H1 (cell line): ENCODE measurements around the gene ACYP2. TPM values are rescaled to one million over a fixed set of nuclear protein-coding genes. Genes with fewer than 3 reads are reported as not detected.
A peak's percentile ranks its signal among the peaks of the same experiment; 100 is the strongest.

Source experiments
- CTCF ChIA-PET: fragments of 300-600 bp; sonication (Branson Sonifier 250); formaldehyde crosslinking; loops from one replicate; lab custom pipeline; 2021; ENCODE audit not compliant: partially characterized antibody; lab: Charles Lee
- POLR2A ChIA-PET: fragments of 300-600 bp; sonication (Branson Sonifier 250); formaldehyde crosslinking; loops from one replicate; lab custom pipeline; 2021; ENCODE audit warnings: inconsistent platforms; ENCODE audit not compliant: partially characterized antibody; lab: Charles Lee
- DNase-seq, 2 experiments: peaks; one replicate each; pipeline versions ENCODE4 v3.0.0 to v3.0.0-alpha.2; 2010 to 2022; ENCODE audit warnings: low spot score in 2 of 2, low read depth in 1 of 2, mixed read lengths in 1 of 2
- FAIRE-seq: peaks from 2 replicates; lab custom pipeline; 2011; peaks lifted over from hg19 to GRCh38; lab: Jason Lieb, UNC
- H2AFZ ChIP-seq: 2 replicates; pipeline ENCODE4 v1.8.1; 2012; ENCODE audit warnings: low read length, inconsistent platforms
- H2AK5ac ChIP-seq: 2 replicates; pipeline ENCODE4 v1.6.1; 2013; ENCODE audit warnings: low read depth, low read length
- H2BK120ac ChIP-seq: replicated peaks from 2 replicates; pipeline ENCODE3; 2013; ENCODE audit warnings: low read depth, low read length, inconsistent platforms
- H2BK12ac ChIP-seq: 2 replicates; pipeline ENCODE4 v1.6.1; 2013; ENCODE audit warnings: low read depth, low read length
- H2BK15ac ChIP-seq: 2 replicates; pipeline ENCODE4 v1.6.1; 2013; ENCODE audit warnings: low read length
- H2BK20ac ChIP-seq: 2 replicates; pipeline ENCODE4 v1.6.1; 2013; ENCODE audit warnings: low read length
- H2BK5ac ChIP-seq: 2 replicates; pipeline ENCODE4 v1.6.1; 2013; ENCODE audit warnings: low read depth, low read length
- H3K14ac ChIP-seq: 2 replicates; pipeline ENCODE4 v1.6.1; 2013; ENCODE audit warnings: inconsistent platforms; ENCODE audit not compliant: insufficient read length
- H3K18ac ChIP-seq: 2 replicates; pipeline ENCODE4 v1.6.1; 2013; ENCODE audit warnings: low read length; ENCODE audit errors: extremely low read depth
- H3K23ac ChIP-seq: 2 replicates; pipeline ENCODE4 v1.6.1; 2013; ENCODE audit warnings: inconsistent platforms; ENCODE audit not compliant: insufficient read length
- H3K23me2 ChIP-seq: 2 replicates; pipeline ENCODE4 v1.6.1; 2013; ENCODE audit warnings: low read depth, low read length
- H3K27ac ChIP-seq: 2 replicates; pipeline ENCODE4 v1.6.1; 2011; ENCODE audit warnings: low read depth, low read length, inconsistent platforms
- H3K27me3 ChIP-seq, 4 experiments: replicated peaks in 1 of 4; 1 replicate in 1 of 4; 2 replicates in 3 of 4; pipeline versions ENCODE4 v1.6.1 to v1.8.1; 2011 to 2013; ENCODE audit warnings: low read length in 3 of 4, mild to moderate bottlenecking in 3 of 4, inconsistent platforms in 2 of 4, mixed read lengths in 2 of 4, moderate library complexity in 1 of 4; ENCODE audit not compliant: control insufficient read depth in 3 of 4, insufficient read depth in 3 of 4; ENCODE audit errors: extremely low read depth in 1 of 4
- H3K36me3 ChIP-seq, 4 experiments: 2 replicates each; pipeline versions ENCODE4 v1.6.1 to v1.8.1; 2011 to 2013; ENCODE audit warnings: mild to moderate bottlenecking in 4 of 4, low read length in 3 of 4, moderate library complexity in 2 of 4, control low read depth in 1 of 4, inconsistent platforms in 1 of 4; ENCODE audit not compliant: insufficient read depth in 4 of 4, control insufficient read depth in 2 of 4
- H3K4ac ChIP-seq: replicated peaks from 2 replicates; pipeline ENCODE3; 2013; ENCODE audit warnings: low read length, low read depth, mixed read lengths, inconsistent platforms; ENCODE audit not compliant: insufficient read length
- H3K4me1 ChIP-seq, 4 experiments: replicated peaks in 1 of 4; 1 replicate in 1 of 4; 2 replicates in 3 of 4; pipeline versions ENCODE4 v1.6.1 to v1.8.1; 2011 to 2013; ENCODE audit warnings: low read length in 3 of 4, inconsistent platforms in 2 of 4, mixed read lengths in 1 of 4; ENCODE audit not compliant: insufficient read depth in 4 of 4, control insufficient read depth in 3 of 4
- H3K4me2 ChIP-seq, 2 experiments: 2 replicates each; pipeline versions ENCODE4 v1.6.1 to v1.8.1; 2011 to 2013; ENCODE audit warnings: low read depth in 2 of 2, low read length in 2 of 2, control low read depth in 1 of 2, inconsistent platforms in 1 of 2, mild to moderate bottlenecking in 1 of 2; ENCODE audit not compliant: insufficient read depth in 1 of 2
- H3K4me3 ChIP-seq, 4 experiments: fragments of 200-600, 300-600 bp in 1 of 4; sonication (generic), shearing (Covaris generic), sonication (Bioruptor Twin) in 1 of 4; 2 replicates each; pipeline versions ENCODE4 v1.5.1 to v1.8.1; 2011 to 2016; ENCODE audit warnings: low read length in 4 of 4, low read depth in 3 of 4, control low read depth in 2 of 4, inconsistent platforms in 2 of 4, mild to moderate bottlenecking in 2 of 4, mixed read lengths in 1 of 4, moderate library complexity in 1 of 4; ENCODE audit not compliant: insufficient read depth in 2 of 4; ENCODE audit errors: extremely low read depth in 1 of 4
- H3K56ac ChIP-seq: replicated peaks from 2 replicates; pipeline ENCODE3; 2013; ENCODE audit warnings: low read depth, mild to moderate bottlenecking, mixed read lengths, low read length, inconsistent platforms; ENCODE audit not compliant: insufficient read length
- H3K79me1 ChIP-seq: 2 replicates; pipeline ENCODE4 v1.6.1; 2013; ENCODE audit warnings: low read depth, low read length, control low read depth
- H3K79me2 ChIP-seq, 2 experiments: 2 replicates each; pipeline versions ENCODE4 v1.6.1 to v1.8.1; 2012 to 2013; ENCODE audit warnings: low read length in 2 of 2, mild to moderate bottlenecking in 2 of 2, inconsistent platforms in 1 of 2; ENCODE audit not compliant: insufficient read depth in 2 of 2, control insufficient read depth in 1 of 2
- H3K9ac ChIP-seq, 4 experiments: replicated peaks in 1 of 4; 1 replicate in 1 of 4; 2 replicates in 3 of 4; pipeline versions ENCODE4 v1.6.1 to v1.8.1; 2011 to 2013; ENCODE audit warnings: low read depth in 3 of 4, low read length in 3 of 4, control low read depth in 2 of 4, mild to moderate bottlenecking in 2 of 4, moderate library complexity in 2 of 4, inconsistent platforms in 1 of 4; ENCODE audit errors: extremely low read depth in 1 of 4
- H3K9me3 ChIP-seq, 2 experiments: 2 replicates each; pipeline versions ENCODE4 v1.6.1 to v1.8.1; 2012 to 2013; ENCODE audit warnings: mild to moderate bottlenecking in 2 of 2, moderate library complexity in 2 of 2, control low read depth in 1 of 2, inconsistent platforms in 1 of 2, low read depth in 1 of 2, low read length in 1 of 2, mixed read lengths in 1 of 2; ENCODE audit not compliant: insufficient read depth in 2 of 2
- H4K20me1 ChIP-seq, 2 experiments: replicated peaks in 1 of 2; 2 replicates each; pipeline versions ENCODE3 to v1.8.1; 2011 to 2013; ENCODE audit warnings: inconsistent platforms in 2 of 2, low read length in 2 of 2, mild to moderate bottlenecking in 1 of 2; ENCODE audit not compliant: insufficient read depth in 2 of 2, control insufficient read depth in 1 of 2
- H4K5ac ChIP-seq: 2 replicates; pipeline ENCODE4 v1.6.1; 2013; ENCODE audit warnings: low read length, low read depth, mixed read lengths, inconsistent platforms; ENCODE audit not compliant: insufficient read length
- H4K8ac ChIP-seq: 2 replicates; pipeline ENCODE4 v1.8.0; 2013; ENCODE audit warnings: mild to moderate bottlenecking, moderate library complexity, low read length, inconsistent platforms; ENCODE audit not compliant: insufficient read depth; ENCODE audit errors: extremely low read depth
- H4K91ac ChIP-seq: replicated peaks from 2 replicates; pipeline ENCODE3; 2013; ENCODE audit warnings: low read length, mixed read lengths, inconsistent platforms; ENCODE audit not compliant: insufficient read length
- CREB1 ChIP-seq: IDR thresholded peaks from 2 replicates; pipeline ENCODE4 v1.6.1; 2012; ENCODE audit warnings: inconsistent platforms
- CTBP2 ChIP-seq: IDR thresholded peaks from 2 replicates; pipeline ENCODE4 v1.7.0; 2011; ENCODE audit warnings: borderline replicate concordance, mild to moderate bottlenecking, moderate library complexity, mixed read lengths, low read length; ENCODE audit not compliant: insufficient read depth, insufficient read length
- GTF2F1 ChIP-seq: IDR thresholded peaks from 2 replicates; pipeline ENCODE4 v1.6.1; 2012; ENCODE audit warnings: low read depth, low read length, improper control_type of control experiment, borderline replicate concordance
- JUN ChIP-seq: IDR thresholded peaks from 2 replicates; pipeline ENCODE4 v1.6.1; 2011; ENCODE audit warnings: low read depth, mild to moderate bottlenecking, improper control_type of control experiment, low read length
- JUND ChIP-seq: IDR thresholded peaks from 2 replicates; pipeline ENCODE4 v1.6.1; 2011; ENCODE audit warnings: mild to moderate bottlenecking, improper control_type of control experiment, low read length
- KDM1A ChIP-seq: fragments of 200-600, 300-600 bp; sonication (generic); IDR thresholded peaks from 2 replicates; pipeline ENCODE4 v1.7.1; 2016; ENCODE audit warnings: mild to moderate bottlenecking, low read length, borderline replicate concordance
- KDM4A ChIP-seq: IDR thresholded peaks from one replicate; pipeline ENCODE4 v1.7.1; 2012; ENCODE audit warnings: low read depth, mild to moderate bottlenecking, moderate library complexity, low read length, inconsistent platforms; ENCODE audit not compliant: severe bottlenecking
- NANOG ChIP-seq: IDR thresholded peaks from 2 replicates; pipeline ENCODE4 v1.6.1; 2011; ENCODE audit warnings: low read length, low read depth, mild to moderate bottlenecking, inconsistent platforms; ENCODE audit not compliant: insufficient read depth, poor library complexity, severe bottlenecking
- NRF1 ChIP-seq: IDR thresholded peaks from 2 replicates; pipeline ENCODE4 v1.6.1; 2011; ENCODE audit warnings: mild to moderate bottlenecking, low read depth, low read length, improper control_type of control experiment
- SIX5 ChIP-seq: IDR thresholded peaks from 2 replicates; pipeline ENCODE4 v1.6.1; 2011; ENCODE audit warnings: mild to moderate bottlenecking, low read depth, low read length
- TAF1 ChIP-seq: IDR thresholded peaks from 2 replicates; pipeline ENCODE4 v1.6.1; 2011; ENCODE audit warnings: mild to moderate bottlenecking, low read depth, low read length
- ZNF274 ChIP-seq: IDR thresholded peaks from 2 replicates; pipeline ENCODE4 v1.7.0; 2012; ENCODE audit warnings: low read length, borderline replicate concordance; ENCODE audit errors: extremely low read depth
- WGBS, 2 experiments: shearing (Covaris generic) in 1 of 2; methylation state at CpG; one replicate each; pipeline versions ENCODE4 v1.1.6 to v1.1.7; 2013 to 2015; ENCODE audit warnings: low lambda C conversion rate in 2 of 2, mixed read lengths in 2 of 2, inconsistent platforms in 1 of 2, low coverage in 1 of 2, missing lambda C conversion rate in 1 of 2; ENCODE audit not compliant: insufficient replicate concordance in 2 of 2, insufficient coverage in 1 of 2, insufficient read length in 1 of 2; ENCODE audit errors: extremely low coverage in 1 of 2, missing lambda C conversion rate in 1 of 2; 5-methylcytosine and 5-hydroxymethylcytosine counted together
- polyA plus RNA-seq, 7 experiments: library from polyadenylated mRNA; depleted of rRNA in 3 of 7; stranded (reverse) in 5 of 7; unstranded in 2 of 7; fragments of >200 nt in 5 of 7; fragments of 200-250 nt in 2 of 7; gene quantifications; 1 replicate in 5 of 7; 2 replicates in 1 of 7; 4 replicates in 1 of 7; pipeline versions ENCODE4 v1.2.1 to v1.2.3, GENCODE V29; 2011 to 2013; ENCODE audit warnings: missing spikeins in 2 of 7, mixed read lengths in 2 of 7
- total RNA-seq: library from RNA; stranded (reverse); fragmentation: NEBNext Ultra II Directional; extraction: Animal tissue kit (Norgen Biotek cat#: 25700); gene quantifications from 2 replicates; pipeline ENCODE4 v1.2.1, GENCODE V29; 2021

The ACYP2 gene
- total and polyA plus RNA-seq, 2 of the 8 experiments (the other 6 are each of a cell fraction or from before 2014, with no cell fraction given) = 3.4 to 4.4 TPM

DNA sequence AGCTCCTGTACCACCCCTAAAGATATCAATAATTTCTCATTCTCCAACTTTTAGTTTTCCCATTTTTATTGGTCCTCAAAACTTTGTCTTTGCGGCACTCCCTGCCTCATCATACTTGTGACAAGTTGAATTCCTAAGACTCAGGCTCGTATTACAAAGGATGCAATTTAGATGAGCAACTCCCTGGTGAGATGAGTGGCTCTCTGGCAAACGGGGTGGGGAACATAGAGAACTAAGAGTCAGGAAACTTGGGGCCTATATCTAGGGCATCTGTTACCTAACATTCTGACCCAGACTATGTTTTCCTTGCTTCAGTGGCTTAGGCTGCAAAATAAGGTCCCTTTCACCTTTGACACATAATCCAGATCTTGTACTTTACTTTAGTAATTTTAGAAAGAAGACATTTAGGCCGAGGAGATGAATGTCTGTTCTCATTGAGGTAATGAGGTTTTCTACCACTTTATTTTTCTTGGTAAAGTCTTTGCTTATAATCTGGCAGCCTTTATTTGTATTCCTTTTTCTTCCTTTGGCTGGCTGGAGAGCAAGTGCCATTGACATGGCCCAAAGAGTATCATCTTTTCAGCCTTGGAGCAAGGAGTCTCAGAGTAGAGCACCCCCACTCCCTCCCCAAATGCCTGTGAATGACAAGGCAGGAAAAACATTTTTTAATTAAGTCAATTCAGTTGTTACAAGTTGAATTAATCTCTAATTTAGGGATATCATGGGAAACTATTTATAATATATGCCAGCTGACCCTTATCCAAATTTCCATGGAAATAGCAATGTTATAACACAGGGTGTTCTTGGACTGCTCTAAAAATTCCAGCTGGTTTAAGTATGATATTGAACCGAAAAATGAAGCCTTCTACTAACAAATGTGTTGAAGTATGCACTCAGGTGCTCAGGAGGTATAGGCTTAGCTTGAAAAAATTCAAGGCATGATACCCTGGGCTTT lies 125.4 kb downstream of the ACYP2 start:
- Histone ChIP-seq H3K56ac (no peak overlapping the region), H3K23me2 (no peaks in the 10 kb centered on the region), H3K4me3 (no peak overlapping the region), H3K4me1 (peaks cover 0 to 2% (median under 1%) of the 10 kb centered on the region in 4 experiments; a peak in 3 of 7 replicates), H3K18ac (no peak overlapping the region), H3K4ac (no peak overlapping the region), H2BK12ac (no peak overlapping the region), H3K4me2 (peak overlapping the region in 1 of 2 experiments; percentile 16; a peak in 1 of 4 replicates), H3K9ac (no peak overlapping the region), H4K91ac (no peak overlapping the region), H2BK15ac (no peak overlapping the region), H2AK5ac (no peak overlapping the region), H4K20me1 (no peaks in the 10 kb centered on the region), H2AFZ (no peak overlapping the region), H3K27me3 (peaks cover 0 to 2% (median 0%) of the 10 kb centered on the region in 4 experiments; a peak in 2 of 7 replicates), H3K79me1 (no peaks in the 10 kb centered on the region), H3K14ac (no peak overlapping the region), H3K23ac (no peak overlapping the region), H4K8ac (no peak overlapping the region), H2BK5ac (no peak overlapping the region), H2BK120ac (no peak overlapping the region), H4K5ac (no peak overlapping the region), H3K9me3 (no peaks in the 10 kb centered on the region), H2BK20ac (no peak overlapping the region), H3K36me3 (no peaks in the 10 kb centered on the region), H3K27ac (no peak overlapping the region), H3K79me2 (no peaks in the 10 kb centered on the region)
- 31% methylated on average over 5 of the region's 5 CpGs; no CpG with 5 or more reads in 1 of the 2 experiments for WGBS, 2 experiments
- POLR2A ChIA-PET = no interaction called here
- CTCF ChIA-PET = interaction anchor here (0.5 to 1.2 kb wide), 4 partner anchors 14 to 966 kb away, joined by 3 to 4 read pairs (median 4); no protein-coding TSS in a partner anchor
- DNase-seq (peak in 1 of 2 experiments; percentile 5), FAIRE-seq (peak; percentile 88)
- TF ChIP-seq KDM1A = no peak
- TF ChIP-seq NANOG = no peak
- no peak for TF ChIP-seq KDM4A
- no peak for TF ChIP-seq ZNF274
- TF ChIP-seq CREB1 = no peak
- TF ChIP-seq TAF1 = no peak
- no peak for TF ChIP-seq CTBP2
- TF ChIP-seq GTF2F1 = no peak
- no peak for TF ChIP-seq NRF1
- TF ChIP-seq JUN = no peak
- no peak for TF ChIP-seq JUND
- TF ChIP-seq SIX5 = no peak
